DOHH2 (cell line): ENCODE measurements around the gene TXLNB.

Experiments
- H3F3A ChIP-seq: fragments of 200-600 bp; sonication (generic), shearing (Covaris generic); 2 replicates; pipeline ENCODE4 v1.6.0; 2016; ENCODE audit warnings: antibody characterized with exemption, mild to moderate bottlenecking; ENCODE audit not compliant: control insufficient read depth, insufficient read depth
- H3K27ac ChIP-seq: fragments of 200-600 bp; sonication (generic); 2 replicates; pipeline ENCODE4 v1.5.1; 2014; ENCODE audit warnings: low read depth, mild to moderate bottlenecking, low read length, moderate library complexity
- H3K27me3 ChIP-seq: fragments of 200-600 bp; sonication (generic); 2 replicates; pipeline ENCODE4 v1.6.1; 2014; ENCODE audit warnings: mild to moderate bottlenecking, low read length, mixed read lengths; ENCODE audit not compliant: control insufficient read depth
- H3K36me3 ChIP-seq: fragments of 200-600 bp; sonication (generic); 2 replicates; pipeline ENCODE4 v1.6.1; 2014; ENCODE audit warnings: mild to moderate bottlenecking, low read length, moderate library complexity, mixed read lengths; ENCODE audit not compliant: control insufficient read depth
- H3K4me1 ChIP-seq: fragments of 200-600 bp; sonication (generic); 2 replicates; pipeline ENCODE4 v1.6.1; 2014; ENCODE audit warnings: mild to moderate bottlenecking, low read length, mixed read lengths; ENCODE audit not compliant: control insufficient read depth
- H3K4me2 ChIP-seq: fragments of 200-600 bp; sonication (generic); 2 replicates; pipeline ENCODE4 v1.6.0; 2014; ENCODE audit warnings: mild to moderate bottlenecking, low read length, moderate library complexity
- H3K4me3 ChIP-seq: fragments of 200-600 bp; sonication (generic); 2 replicates; pipeline ENCODE4 v1.5.1; 2014; ENCODE audit warnings: mild to moderate bottlenecking, low read length, mixed read lengths
- H3K79me2 ChIP-seq: fragments of 200-600 bp; sonication (generic); 2 replicates; pipeline ENCODE4 v1.6.1; 2014; ENCODE audit warnings: mild to moderate bottlenecking, low read length, mixed read lengths; ENCODE audit not compliant: control insufficient read depth
- H3K9me2 ChIP-seq: fragments of 200-600 bp; sonication (generic); replicated peaks from 2 replicates; pipeline ENCODE4 v1.6.1; 2014; ENCODE audit warnings: mild to moderate bottlenecking, low read length, mixed read lengths; ENCODE audit not compliant: control insufficient read depth
- H3K9me3 ChIP-seq: fragments of 200-600 bp; sonication (generic); 2 replicates; pipeline ENCODE4 v1.6.1; 2014; ENCODE audit warnings: antibody characterized with exemption, low read length, mixed read lengths; ENCODE audit not compliant: control insufficient read depth, insufficient read depth
- H4K20me1 ChIP-seq: fragments of 200-600 bp; sonication (generic); 2 replicates; pipeline ENCODE4 v1.6.0; 2014; ENCODE audit warnings: low read depth, mild to moderate bottlenecking, antibody characterized with exemption, low read length, moderate library complexity; ENCODE audit not compliant: control insufficient read depth, insufficient read depth
- EZH2phosphoT487 ChIP-seq: fragments of 200-600 bp; sonication (generic); IDR thresholded peaks from 2 replicates; pipeline ENCODE4 v1.6.1; 2017; ENCODE audit warnings: borderline replicate concordance, mild to moderate bottlenecking, antibody characterized with exemption, low read length, moderate library complexity, mixed read lengths
- TF ChIP-seq, protein P1 (sequence below): fragments of 200-600 bp; sonication (generic); IDR thresholded peaks from one replicate; pipeline ENCODE4 v1.5.1; 2014; ENCODE audit warnings: antibody characterized with exemption, mild to moderate bottlenecking, low read depth, low read length; ENCODE audit not compliant: poor library complexity, severe bottlenecking

The TXLNB gene

DNA sequence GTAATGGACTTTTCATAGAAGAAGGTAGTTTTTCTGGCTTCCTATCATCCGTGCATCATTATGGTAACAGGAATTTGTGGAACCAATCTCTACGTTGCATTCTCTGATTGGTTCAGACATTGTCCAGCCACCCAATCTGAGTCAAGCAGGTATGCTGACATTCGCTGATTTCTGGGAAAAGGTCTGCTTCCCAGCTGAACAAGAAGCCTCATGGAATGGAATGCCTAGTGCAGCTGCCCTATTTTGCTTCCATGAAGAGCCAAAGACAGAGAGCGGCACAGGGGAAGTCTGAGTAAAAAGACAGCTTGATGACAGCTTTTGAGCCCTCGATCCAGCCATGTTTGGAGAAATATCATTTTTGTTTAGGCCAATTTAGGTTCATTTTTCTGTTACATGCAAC, 38.5 kb upstream of the TXLNB start:
- Histone ChIP-seq H3K9me3 (no peaks in the 10 kb centered on the region), H3K79me2 (no peaks in the 10 kb centered on the region), H4K20me1 (no peaks in the 10 kb centered on the region), H3K27me3 (no peaks in the 10 kb centered on the region), H3K4me3 (no peak overlapping the region; the same call in 1 of the 2 replicates), H3K4me2 (0 out of 2 replicates have a peak overlapping the region, but pooled peaks have one; percentile 2), H3K36me3 (peaks cover 4% of the 10 kb centered on the region; the same call in 1 of the 2 replicates), H3K27ac (peak overlapping the region; percentile 22; the same call in 1 of the 2 replicates), H3K9me2 (no peaks in the 10 kb centered on the region), H3F3A (peaks cover 23% of the 10 kb centered on the region), H3K4me1 (peaks cover 56% of the 10 kb centered on the region)
- TF ChIP-seq EZH2phosphoT487 = no peak
- TF ChIP-seq, protein P1, sequence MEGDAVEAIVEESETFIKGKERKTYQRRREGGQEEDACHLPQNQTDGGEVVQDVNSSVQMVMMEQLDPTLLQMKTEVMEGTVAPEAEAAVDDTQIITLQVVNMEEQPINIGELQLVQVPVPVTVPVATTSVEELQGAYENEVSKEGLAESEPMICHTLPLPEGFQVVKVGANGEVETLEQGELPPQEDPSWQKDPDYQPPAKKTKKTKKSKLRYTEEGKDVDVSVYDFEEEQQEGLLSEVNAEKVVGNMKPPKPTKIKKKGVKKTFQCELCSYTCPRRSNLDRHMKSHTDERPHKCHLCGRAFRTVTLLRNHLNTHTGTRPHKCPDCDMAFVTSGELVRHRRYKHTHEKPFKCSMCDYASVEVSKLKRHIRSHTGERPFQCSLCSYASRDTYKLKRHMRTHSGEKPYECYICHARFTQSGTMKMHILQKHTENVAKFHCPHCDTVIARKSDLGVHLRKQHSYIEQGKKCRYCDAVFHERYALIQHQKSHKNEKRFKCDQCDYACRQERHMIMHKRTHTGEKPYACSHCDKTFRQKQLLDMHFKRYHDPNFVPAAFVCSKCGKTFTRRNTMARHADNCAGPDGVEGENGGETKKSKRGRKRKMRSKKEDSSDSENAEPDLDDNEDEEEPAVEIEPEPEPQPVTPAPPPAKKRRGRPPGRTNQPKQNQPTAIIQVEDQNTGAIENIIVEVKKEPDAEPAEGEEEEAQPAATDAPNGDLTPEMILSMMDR = no peak

DNA sequence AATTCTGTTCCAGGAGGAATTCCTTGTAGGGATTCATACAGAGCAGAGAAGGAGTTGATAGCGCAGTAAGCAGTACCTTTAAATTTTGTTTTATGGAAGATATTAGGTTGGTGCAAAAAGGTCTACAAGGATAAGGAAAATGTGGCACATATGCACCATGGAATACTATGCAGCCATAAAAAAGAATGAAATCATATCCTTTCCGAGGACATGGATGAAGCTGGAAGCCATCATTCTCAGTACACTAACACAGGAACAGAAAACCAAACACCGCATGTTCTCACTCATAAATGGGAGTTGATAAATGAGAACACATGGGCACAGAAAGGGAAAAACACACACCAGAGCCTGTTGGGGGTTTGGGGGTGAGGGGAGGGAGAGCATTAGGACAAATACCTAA, 37.4 kb upstream of the TXLNB start:
- peak overlapping the region; percentile 22; the same call in 1 of the 2 replicates for H3K27ac ChIP-seq
- TF ChIP-seq, protein P1 = no peak
- TF ChIP-seq EZH2phosphoT487 = no peak
- peaks cover 4% of the 10 kb centered on the region; the same call in 1 of the 2 replicates for H3K36me3 ChIP-seq
- no peaks in the 10 kb centered on the region for H3K79me2 ChIP-seq
- H4K20me1 ChIP-seq = no peaks in the 10 kb centered on the region
- no peaks in the 10 kb centered on the region for H3K9me2 ChIP-seq
- peaks cover 59% of the 10 kb centered on the region for H3K4me1 ChIP-seq
- no peaks in the 10 kb centered on the region for H3K27me3 ChIP-seq
- H3K9me3 ChIP-seq = no peaks in the 10 kb centered on the region
- no peak overlapping the region for H3K4me3 ChIP-seq
- peaks cover 32% of the 10 kb centered on the region for H3F3A ChIP-seq
- H3K4me2 ChIP-seq = no peak overlapping the region

DNA sequence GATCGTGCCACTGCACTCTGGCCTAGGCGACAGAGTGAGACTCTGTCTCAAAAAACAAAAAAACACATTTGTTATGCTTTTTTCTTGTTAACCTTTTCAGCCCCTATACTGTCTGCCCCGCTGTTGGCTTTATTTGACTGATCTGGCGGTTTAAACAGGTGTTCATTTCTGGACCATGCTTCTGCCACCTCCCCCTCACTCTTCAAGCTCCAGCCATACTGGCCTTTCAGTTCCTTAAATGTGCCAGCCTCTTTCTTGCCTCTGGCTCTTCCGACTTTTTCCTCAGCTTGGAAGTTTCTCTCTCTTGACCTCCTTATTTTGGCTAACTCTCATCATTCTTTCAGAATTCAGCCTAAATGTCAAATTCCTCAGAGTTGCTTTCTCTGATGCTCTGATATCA, 35.2 kb upstream of the TXLNB start:
- Histone ChIP-seq H3K36me3 (peaks cover 4% of the 10 kb centered on the region; the same call in 1 of the 2 replicates), H3F3A (peaks cover 36% of the 10 kb centered on the region), H3K9me3 (no peaks in the 10 kb centered on the region), H3K27ac (peak overlapping the region; percentile 98), H3K27me3 (no peaks in the 10 kb centered on the region), H3K9me2 (no peaks in the 10 kb centered on the region), H3K4me1 (peaks cover 80% of the 10 kb centered on the region), H3K79me2 (peaks cover 9% of the 10 kb centered on the region), H3K4me3 (peak overlapping the region; percentile 56), H3K4me2 (peak overlapping the region; percentile 75), H4K20me1 (no peaks in the 10 kb centered on the region)
- no peak for TF ChIP-seq EZH2phosphoT487
- TF ChIP-seq, protein P1 = no peak
